Activated CD8-positive, alpha-beta T cell treated with anti-CD3 and anti-CD28 coated beads, Interleukin-2, amount 10 ng/mL, durations not matched to agents 7 days and 5 days (primary cell): Measurements from ENCODE around the gene SLC9A9. TPM values are rescaled to one million over a fixed set of nuclear protein-coding genes. Genes with fewer than 3 reads are reported as not detected.

Experiments
- ATAC-seq: fragments of 150-1000 bp; cut with Tn5 transposase; one replicate; pipeline ENCODE4 v1.10.0; 2021; ENCODE audit warnings: moderate library complexity
- CTCF ChIA-PET: fragments of 350-600 bp; sonication (Branson Sonifier 250); formaldehyde crosslinking; loops from one replicate; lab custom pipeline; 2021; ENCODE audit warnings: antibody characterized with exemption; lab: Charles Lee
- POLR2A ChIA-PET: fragments of 350-600 bp; sonication (Branson Sonifier 250); formaldehyde crosslinking; loops from one replicate; lab custom pipeline; 2021; ENCODE audit warnings: antibody characterized with exemption; lab: Charles Lee
- DNase-seq: peaks from one replicate; pipeline ENCODE4 v3.0.0-alpha.2; 2020
- H3K27ac Mint-ChIP-seq: one replicate; pipeline ENCODE4 v1.8.0; 2021; ENCODE audit warnings: mild to moderate bottlenecking, mixed read lengths
- H3K27me3 Mint-ChIP-seq: one replicate; pipeline ENCODE4 v1.8.0; 2021; ENCODE audit warnings: low read depth, mixed read lengths
- H3K36me3 Mint-ChIP-seq: one replicate; pipeline ENCODE4 v1.8.0; 2021; ENCODE audit warnings: low read depth, mixed read lengths
- H3K4me1 Mint-ChIP-seq: one replicate; pipeline ENCODE4 v1.8.0; 2021; ENCODE audit warnings: low read depth, mixed read lengths
- H3K4me3 Mint-ChIP-seq: one replicate; pipeline ENCODE4 v1.8.0; 2021; ENCODE audit warnings: mild to moderate bottlenecking, mixed read lengths
- H3K9me3 Mint-ChIP-seq: one replicate; pipeline ENCODE4 v1.8.0; 2022; ENCODE audit warnings: mixed read lengths; ENCODE audit not compliant: insufficient read depth
- total RNA-seq, 2 experiments: library from RNA; stranded (reverse); gene quantifications; one replicate each; pipeline ENCODE4 v1.2.3, GENCODE V29; 2021

SLC9A9 gene
- total RNA-seq, 2 experiments from 2014 or later, result 6.6 to 7.4 TPM

DNA sequence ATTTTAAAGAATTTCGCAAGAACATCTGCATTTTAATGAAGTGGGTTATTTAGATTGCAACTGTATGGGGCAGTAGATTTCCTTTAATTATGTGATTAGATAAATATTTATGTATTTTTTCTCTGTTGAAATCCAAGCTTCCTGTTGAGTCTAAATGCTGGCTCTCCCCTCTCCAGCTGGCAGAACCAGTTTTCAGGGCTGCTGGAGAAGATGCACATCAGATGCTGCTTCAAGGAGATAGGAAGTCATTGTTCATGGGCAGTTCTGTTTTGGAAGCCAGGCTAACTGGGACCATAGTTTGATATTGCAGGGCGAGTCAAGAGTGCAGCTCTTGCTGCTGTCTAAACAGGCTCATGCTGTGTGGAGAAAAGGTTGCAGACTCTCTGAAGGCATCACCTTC, 97.4 kb downstream of the SLC9A9 start:
- Mint-ChIP-seq H3K4me3 (no peak overlapping the region), H3K27me3 (no peaks in the 10 kb centered on the region), H3K9me3 (no peaks in the 10 kb centered on the region), H3K4me1 (peaks cover 27% of the 10 kb centered on the region), H3K27ac (peak overlapping the region; percentile 41), H3K36me3 (no peaks in the 10 kb centered on the region)
- ATAC-seq, result no peak
- CTCF ChIA-PET, result interaction anchor here (0.9 to 1.3 kb wide), 3 partner anchors 25 to 221 kb away, joined by 3 to 4 read pairs (median 3); partner anchors contain the start of gene DIPK2A
- DNase-seq, result no peak
- POLR2A ChIA-PET, result no interaction called here

DNA sequence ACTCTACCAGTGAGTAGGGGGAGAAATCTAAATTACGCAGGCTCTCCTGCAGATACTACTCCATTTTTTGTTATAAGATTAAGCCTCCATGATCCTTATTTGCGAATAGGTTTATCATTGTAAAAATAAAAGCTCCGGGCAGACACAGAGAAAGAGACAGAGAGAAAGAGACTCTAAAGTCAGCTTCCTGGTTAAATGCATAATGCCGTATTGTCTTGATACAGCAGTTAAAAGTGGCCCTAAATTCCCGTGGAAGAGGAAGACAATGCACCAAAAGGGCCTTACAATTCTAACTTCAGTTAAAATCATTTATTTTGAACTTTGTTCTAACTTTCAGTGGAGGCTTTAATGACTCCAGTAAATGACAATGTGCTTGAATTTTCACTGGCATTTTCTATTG, 98.3 kb downstream of the SLC9A9 start:
- ChIA-PET CTCF (no interaction called here), POLR2A (no interaction called here)
- no peaks in the 10 kb centered on the region for H3K36me3 Mint-ChIP-seq

DNA sequence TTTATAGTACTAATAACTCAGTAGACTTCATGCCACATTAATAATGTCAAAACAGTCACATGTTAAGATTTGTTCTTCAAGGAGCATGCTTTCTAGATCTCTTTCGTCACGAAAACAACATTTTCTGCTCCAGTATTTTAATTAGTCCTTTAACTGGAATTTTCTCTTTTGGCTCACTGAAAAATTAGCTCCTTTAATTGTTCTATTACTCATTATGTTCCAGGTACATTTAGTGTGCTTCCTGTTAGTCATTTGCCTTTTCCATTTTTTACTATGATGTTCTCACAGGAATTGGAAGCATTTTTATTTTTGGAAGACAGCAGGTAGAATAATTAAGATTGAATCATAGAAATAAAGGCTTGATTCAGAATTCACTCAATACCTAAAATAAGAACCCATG, 111.2 kb downstream of the SLC9A9 start:
- no peak for DNase-seq
- H3K4me1 Mint-ChIP-seq, result no peaks in the 10 kb centered on the region
- ChIA-PET POLR2A (no interaction called here), CTCF (no interaction called here)
- no peak overlapping the region for H3K4me3 Mint-ChIP-seq
- ATAC-seq, result no peak
- H3K27me3 Mint-ChIP-seq, result no peaks in the 10 kb centered on the region
- H3K27ac Mint-ChIP-seq, result no peak overlapping the region
- no peaks in the 10 kb centered on the region for H3K36me3 Mint-ChIP-seq
- peaks cover 8% of the 10 kb centered on the region for H3K9me3 Mint-ChIP-seq

More for the DNA sequence above, 98.3 kb downstream of the SLC9A9 start:
- Mint-ChIP-seq H3K27me3 (no peaks in the 10 kb centered on the region), H3K4me3 (no peak overlapping the region), H3K4me1 (peaks cover 26% of the 10 kb centered on the region), H3K9me3 (no peaks in the 10 kb centered on the region), H3K27ac (no peak overlapping the region)
- DNase-seq, result no peak
- no peak for ATAC-seq

GRCh38 chr3:143736205-143736997, 111.9 kb downstream of the SLC9A9 start:
- CTCF ChIA-PET, result no interaction called here
- no peak overlapping the region for H3K27ac Mint-ChIP-seq
- no peaks in the 10 kb centered on the region for H3K36me3 Mint-ChIP-seq
- H3K9me3 Mint-ChIP-seq, result peaks cover 8% of the 10 kb centered on the region
- no peaks in the 10 kb centered on the region for H3K27me3 Mint-ChIP-seq
- ATAC-seq (no peak), DNase-seq (no peak)
- POLR2A ChIA-PET, result no interaction called here
- no peak overlapping the region for H3K4me3 Mint-ChIP-seq
- H3K4me1 Mint-ChIP-seq, result no peaks in the 10 kb centered on the region

DNA sequence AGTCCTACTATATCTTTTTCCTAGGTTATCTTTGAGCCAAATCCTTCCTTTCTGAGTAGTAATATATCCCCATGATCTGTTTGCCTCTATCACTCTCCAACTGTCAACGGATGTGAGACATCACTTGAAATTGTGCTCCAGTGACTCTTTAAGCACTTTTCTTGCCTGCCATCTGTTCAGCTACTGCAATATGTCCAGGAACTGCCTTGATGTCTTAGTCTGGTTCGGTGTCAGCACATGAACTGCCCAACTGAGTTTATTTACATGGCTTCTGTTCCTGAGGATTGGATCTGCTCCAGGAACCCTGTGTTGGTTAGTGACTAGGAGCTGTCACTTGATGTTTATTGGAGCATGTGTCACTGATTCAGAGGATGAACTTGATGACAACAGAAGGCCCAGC, 116.5 kb downstream of the SLC9A9 start:
- H3K27ac Mint-ChIP-seq, result no peak overlapping the region
- ChIA-PET POLR2A (no interaction called here), CTCF (no interaction called here)
- no peak for DNase-seq
- no peak for ATAC-seq
- no peaks in the 10 kb centered on the region for H3K4me1 Mint-ChIP-seq
- no peak overlapping the region for H3K4me3 Mint-ChIP-seq
- no peaks in the 10 kb centered on the region for H3K9me3 Mint-ChIP-seq
- H3K36me3 Mint-ChIP-seq, result no peaks in the 10 kb centered on the region
- H3K27me3 Mint-ChIP-seq, result no peaks in the 10 kb centered on the region

GRCh38 chr3:143731320-143731719, 116.9 kb downstream of the SLC9A9 start:
- Mint-ChIP-seq H3K4me1 (no peaks in the 10 kb centered on the region), H3K27me3 (no peaks in the 10 kb centered on the region), H3K36me3 (no peaks in the 10 kb centered on the region), H3K9me3 (no peaks in the 10 kb centered on the region), H3K4me3 (no peak overlapping the region), H3K27ac (no peak overlapping the region)
- ChIA-PET POLR2A (no interaction called here), CTCF (no interaction called here)
- ATAC-seq (no peak), DNase-seq (no peak)

- ChIA-PET CTCF (no interaction called here), POLR2A (no interaction called here)
- no peak overlapping the region for H3K27ac Mint-ChIP-seq
- H3K27me3 Mint-ChIP-seq, result no peaks in the 10 kb centered on the region
- DNase-seq (no peak), ATAC-seq (no peak)
- no peaks in the 10 kb centered on the region for H3K4me1 Mint-ChIP-seq
- H3K4me3 Mint-ChIP-seq, result no peak overlapping the region
- H3K9me3 Mint-ChIP-seq, result no peaks in the 10 kb centered on the region
- H3K36me3 Mint-ChIP-seq, result peaks cover 2% of the 10 kb centered on the region
Observed at GRCh38 chr3:143727391-143727790, 120.9 kb downstream of the SLC9A9 start.

- no peaks in the 10 kb centered on the region for H3K27me3 Mint-ChIP-seq
- ChIA-PET POLR2A (no interaction called here), CTCF (no interaction called here)
- peaks cover 2% of the 10 kb centered on the region for H3K36me3 Mint-ChIP-seq
- DNase-seq, result no peak
- H3K4me3 Mint-ChIP-seq, result no peak overlapping the region
- ATAC-seq, result no peak
- H3K4me1 Mint-ChIP-seq, result no peaks in the 10 kb centered on the region
- H3K9me3 Mint-ChIP-seq, result no peaks in the 10 kb centered on the region
- no peak overlapping the region for H3K27ac Mint-ChIP-seq
Observed at GRCh38 chr3:143726727-143727126, 121.5 kb downstream of the SLC9A9 start.

- Mint-ChIP-seq H3K4me1 (no peaks in the 10 kb centered on the region), H3K27ac (no peak overlapping the region), H3K9me3 (no peaks in the 10 kb centered on the region), H3K4me3 (no peak overlapping the region), H3K36me3 (peaks cover 2% of the 10 kb centered on the region), H3K27me3 (no peaks in the 10 kb centered on the region)
- no peak for ATAC-seq
- POLR2A ChIA-PET, result no interaction called here
- CTCF ChIA-PET, result no interaction called here
- DNase-seq, result no peak
Observed at GRCh38 chr3:143720381-143720780, 127.9 kb downstream of the SLC9A9 start.

DNA sequence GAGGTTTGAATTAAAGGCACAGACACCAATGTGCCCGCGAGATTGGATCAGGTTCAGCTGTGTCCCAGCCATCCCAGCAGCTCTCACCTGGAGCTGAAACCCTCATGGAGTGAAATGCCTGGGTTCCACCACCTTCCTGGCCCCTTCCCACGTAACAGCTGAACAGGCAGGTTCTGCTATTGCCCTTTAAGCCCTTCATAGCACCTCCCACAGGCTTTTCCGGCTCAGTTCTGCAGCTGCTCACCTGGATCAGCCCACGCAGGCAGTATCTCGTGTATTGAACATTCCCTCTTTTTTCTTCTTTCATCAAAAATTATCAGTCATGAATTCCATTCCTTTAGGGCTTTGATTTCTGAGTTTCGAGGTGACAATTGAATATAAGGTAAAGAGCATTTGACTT, 129.8 kb downstream of the SLC9A9 start:
- ATAC-seq (no peak), DNase-seq (no peak)
- Mint-ChIP-seq H3K4me1 (no peaks in the 10 kb centered on the region), H3K9me3 (no peaks in the 10 kb centered on the region), H3K27ac (no peak overlapping the region), H3K27me3 (no peaks in the 10 kb centered on the region), H3K4me3 (no peak overlapping the region), H3K36me3 (peaks cover 2% of the 10 kb centered on the region)
- ChIA-PET POLR2A (no interaction called here), CTCF (no interaction called here)

- DNase-seq (no peak), ATAC-seq (no peak)
- no peaks in the 10 kb centered on the region for H3K36me3 Mint-ChIP-seq
- no peak overlapping the region for H3K27ac Mint-ChIP-seq
- H3K27me3 Mint-ChIP-seq, result no peaks in the 10 kb centered on the region
- H3K9me3 Mint-ChIP-seq, result no peaks in the 10 kb centered on the region
- H3K4me1 Mint-ChIP-seq, result no peaks in the 10 kb centered on the region
- CTCF ChIA-PET, result no interaction called here
- POLR2A ChIA-PET, result no interaction called here
- H3K4me3 Mint-ChIP-seq, result no peak overlapping the region
Observed at GRCh38 chr3:143716731-143717130, 131.5 kb downstream of the SLC9A9 start.

DNA sequence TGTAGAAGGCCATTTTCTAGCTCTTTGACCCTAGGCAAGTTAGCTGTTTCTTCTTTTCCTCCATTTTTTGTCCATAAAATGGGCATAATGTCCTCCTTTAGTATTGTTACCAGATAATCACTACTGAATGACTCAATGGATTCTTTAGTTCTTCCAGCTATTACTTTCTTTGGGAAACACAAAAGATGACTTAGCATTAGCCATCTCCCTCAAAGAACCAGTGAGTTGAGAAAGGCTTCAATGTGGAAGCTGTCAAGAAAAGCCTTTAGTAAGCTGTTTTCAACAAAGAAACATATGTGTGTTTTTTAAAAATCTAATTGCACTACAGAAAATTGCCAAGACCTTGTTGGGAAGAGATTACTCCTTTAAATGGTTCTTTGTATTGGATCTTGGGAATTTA, 135.7 kb downstream of the SLC9A9 start:
- CTCF ChIA-PET, result interaction anchor here (0.9 kb wide), 1 partner anchor 39 kb away, joined by 3 read pairs; no protein-coding TSS in a partner anchor
- Mint-ChIP-seq H3K27ac (no peak overlapping the region), H3K9me3 (no peaks in the 10 kb centered on the region), H3K36me3 (no peaks in the 10 kb centered on the region), H3K4me3 (no peak overlapping the region), H3K27me3 (no peaks in the 10 kb centered on the region), H3K4me1 (no peaks in the 10 kb centered on the region)
- no peak for DNase-seq
- POLR2A ChIA-PET, result interaction anchor here (0.7 kb wide), 1 partner anchor 85 kb away, joined by 3 read pairs; no protein-coding TSS in a partner anchor
- ATAC-seq, result no peak
